H1 (cell line): ENCODE data around the gene SLC17A5. TPM values are rescaled to one million over a fixed set of nuclear protein-coding genes. Genes with fewer than 3 reads are reported as not detected.
"Not testable (repeated sequence)": the region's sequence is repeated elsewhere in the genome, so short reads cannot be mapped to it uniquely, and the experiment has no call there.

ENCODE experiments used
- CTCF ChIA-PET: fragments of 300-600 bp; sonication (Branson Sonifier 250); formaldehyde crosslinking; loops from one replicate; lab custom pipeline; 2021; ENCODE audit not compliant: partially characterized antibody; lab: Charles Lee
- POLR2A ChIA-PET: fragments of 300-600 bp; sonication (Branson Sonifier 250); formaldehyde crosslinking; loops from one replicate; lab custom pipeline; 2021; ENCODE audit warnings: inconsistent platforms; ENCODE audit not compliant: partially characterized antibody; lab: Charles Lee
- DNase-seq, 2 experiments: peaks; one replicate each; pipeline versions ENCODE4 v3.0.0 to v3.0.0-alpha.2; 2010 to 2022; ENCODE audit warnings: low spot score in 2 of 2, low read depth in 1 of 2, mixed read lengths in 1 of 2
- FAIRE-seq: peaks from 2 replicates; lab custom pipeline; 2011; peaks lifted over from hg19 to GRCh38; lab: Jason Lieb, UNC
- H2AFZ ChIP-seq: 2 replicates; pipeline ENCODE4 v1.8.1; 2012; ENCODE audit warnings: low read length, inconsistent platforms
- H2AK5ac ChIP-seq: 2 replicates; pipeline ENCODE4 v1.6.1; 2013; ENCODE audit warnings: low read depth, low read length
- H2BK120ac ChIP-seq: replicated peaks from 2 replicates; pipeline ENCODE3; 2013; ENCODE audit warnings: low read depth, low read length, inconsistent platforms
- H2BK12ac ChIP-seq: 2 replicates; pipeline ENCODE4 v1.6.1; 2013; ENCODE audit warnings: low read depth, low read length
- H2BK15ac ChIP-seq: 2 replicates; pipeline ENCODE4 v1.6.1; 2013; ENCODE audit warnings: low read length
- H2BK20ac ChIP-seq: 2 replicates; pipeline ENCODE4 v1.6.1; 2013; ENCODE audit warnings: low read length
- H2BK5ac ChIP-seq: 2 replicates; pipeline ENCODE4 v1.6.1; 2013; ENCODE audit warnings: low read depth, low read length
- H3K14ac ChIP-seq: 2 replicates; pipeline ENCODE4 v1.6.1; 2013; ENCODE audit warnings: inconsistent platforms; ENCODE audit not compliant: insufficient read length
- H3K18ac ChIP-seq: 2 replicates; pipeline ENCODE4 v1.6.1; 2013; ENCODE audit warnings: low read length; ENCODE audit errors: extremely low read depth
- H3K23ac ChIP-seq: 2 replicates; pipeline ENCODE4 v1.6.1; 2013; ENCODE audit warnings: inconsistent platforms; ENCODE audit not compliant: insufficient read length
- H3K23me2 ChIP-seq: 2 replicates; pipeline ENCODE4 v1.6.1; 2013; ENCODE audit warnings: low read depth, low read length
- H3K27ac ChIP-seq: 2 replicates; pipeline ENCODE4 v1.6.1; 2011; ENCODE audit warnings: low read depth, low read length, inconsistent platforms
- H3K27me3 ChIP-seq, 4 experiments: replicated peaks in 1 of 4; 1 replicate in 1 of 4; 2 replicates in 3 of 4; pipeline versions ENCODE4 v1.6.1 to v1.8.1; 2011 to 2013; ENCODE audit warnings: low read length in 3 of 4, mild to moderate bottlenecking in 3 of 4, inconsistent platforms in 2 of 4, mixed read lengths in 2 of 4, moderate library complexity in 1 of 4; ENCODE audit not compliant: control insufficient read depth in 3 of 4, insufficient read depth in 3 of 4; ENCODE audit errors: extremely low read depth in 1 of 4
- H3K36me3 ChIP-seq, 4 experiments: 2 replicates each; pipeline versions ENCODE4 v1.6.1 to v1.8.1; 2011 to 2013; ENCODE audit warnings: mild to moderate bottlenecking in 4 of 4, low read length in 3 of 4, moderate library complexity in 2 of 4, control low read depth in 1 of 4, inconsistent platforms in 1 of 4; ENCODE audit not compliant: insufficient read depth in 4 of 4, control insufficient read depth in 2 of 4
- H3K4ac ChIP-seq: replicated peaks from 2 replicates; pipeline ENCODE3; 2013; ENCODE audit warnings: low read length, low read depth, mixed read lengths, inconsistent platforms; ENCODE audit not compliant: insufficient read length
- H3K4me1 ChIP-seq, 4 experiments: replicated peaks in 1 of 4; 1 replicate in 1 of 4; 2 replicates in 3 of 4; pipeline versions ENCODE4 v1.6.1 to v1.8.1; 2011 to 2013; ENCODE audit warnings: low read length in 3 of 4, inconsistent platforms in 2 of 4, mixed read lengths in 1 of 4; ENCODE audit not compliant: insufficient read depth in 4 of 4, control insufficient read depth in 3 of 4
- H3K4me2 ChIP-seq, 2 experiments: 2 replicates each; pipeline versions ENCODE4 v1.6.1 to v1.8.1; 2011 to 2013; ENCODE audit warnings: low read depth in 2 of 2, low read length in 2 of 2, control low read depth in 1 of 2, inconsistent platforms in 1 of 2, mild to moderate bottlenecking in 1 of 2; ENCODE audit not compliant: insufficient read depth in 1 of 2
- H3K4me3 ChIP-seq, 4 experiments: fragments of 200-600, 300-600 bp in 1 of 4; sonication (generic), shearing (Covaris generic), sonication (Bioruptor Twin) in 1 of 4; 2 replicates each; pipeline versions ENCODE4 v1.5.1 to v1.8.1; 2011 to 2016; ENCODE audit warnings: low read length in 4 of 4, low read depth in 3 of 4, control low read depth in 2 of 4, inconsistent platforms in 2 of 4, mild to moderate bottlenecking in 2 of 4, mixed read lengths in 1 of 4, moderate library complexity in 1 of 4; ENCODE audit not compliant: insufficient read depth in 2 of 4; ENCODE audit errors: extremely low read depth in 1 of 4
- H3K56ac ChIP-seq: replicated peaks from 2 replicates; pipeline ENCODE3; 2013; ENCODE audit warnings: low read depth, mild to moderate bottlenecking, mixed read lengths, low read length, inconsistent platforms; ENCODE audit not compliant: insufficient read length
- H3K79me1 ChIP-seq: 2 replicates; pipeline ENCODE4 v1.6.1; 2013; ENCODE audit warnings: low read depth, low read length, control low read depth
- H3K79me2 ChIP-seq, 2 experiments: 2 replicates each; pipeline versions ENCODE4 v1.6.1 to v1.8.1; 2012 to 2013; ENCODE audit warnings: low read length in 2 of 2, mild to moderate bottlenecking in 2 of 2, inconsistent platforms in 1 of 2; ENCODE audit not compliant: insufficient read depth in 2 of 2, control insufficient read depth in 1 of 2
- H3K9ac ChIP-seq, 4 experiments: replicated peaks in 1 of 4; 1 replicate in 1 of 4; 2 replicates in 3 of 4; pipeline versions ENCODE4 v1.6.1 to v1.8.1; 2011 to 2013; ENCODE audit warnings: low read depth in 3 of 4, low read length in 3 of 4, control low read depth in 2 of 4, mild to moderate bottlenecking in 2 of 4, moderate library complexity in 2 of 4, inconsistent platforms in 1 of 4; ENCODE audit errors: extremely low read depth in 1 of 4
- H3K9me3 ChIP-seq, 2 experiments: 2 replicates each; pipeline versions ENCODE4 v1.6.1 to v1.8.1; 2012 to 2013; ENCODE audit warnings: mild to moderate bottlenecking in 2 of 2, moderate library complexity in 2 of 2, control low read depth in 1 of 2, inconsistent platforms in 1 of 2, low read depth in 1 of 2, low read length in 1 of 2, mixed read lengths in 1 of 2; ENCODE audit not compliant: insufficient read depth in 2 of 2
- H4K20me1 ChIP-seq, 2 experiments: replicated peaks in 1 of 2; 2 replicates each; pipeline versions ENCODE3 to v1.8.1; 2011 to 2013; ENCODE audit warnings: inconsistent platforms in 2 of 2, low read length in 2 of 2, mild to moderate bottlenecking in 1 of 2; ENCODE audit not compliant: insufficient read depth in 2 of 2, control insufficient read depth in 1 of 2
- H4K5ac ChIP-seq: 2 replicates; pipeline ENCODE4 v1.6.1; 2013; ENCODE audit warnings: low read length, low read depth, mixed read lengths, inconsistent platforms; ENCODE audit not compliant: insufficient read length
- H4K8ac ChIP-seq: 2 replicates; pipeline ENCODE4 v1.8.0; 2013; ENCODE audit warnings: mild to moderate bottlenecking, moderate library complexity, low read length, inconsistent platforms; ENCODE audit not compliant: insufficient read depth; ENCODE audit errors: extremely low read depth
- H4K91ac ChIP-seq: replicated peaks from 2 replicates; pipeline ENCODE3; 2013; ENCODE audit warnings: low read length, mixed read lengths, inconsistent platforms; ENCODE audit not compliant: insufficient read length
- CTBP2 ChIP-seq: IDR thresholded peaks from 2 replicates; pipeline ENCODE4 v1.7.0; 2011; ENCODE audit warnings: borderline replicate concordance, mild to moderate bottlenecking, moderate library complexity, mixed read lengths, low read length; ENCODE audit not compliant: insufficient read depth, insufficient read length
- CTCF ChIP-seq, 3 experiments: IDR thresholded peaks; 1 replicate in 2 of 3; 2 replicates in 1 of 3; pipeline versions ENCODE4 v1.5.1 to v1.6.1; 2011; ENCODE audit warnings: low read length in 3 of 3, mild to moderate bottlenecking in 3 of 3, inconsistent platforms in 2 of 3, low read depth in 1 of 3, moderate library complexity in 1 of 3; ENCODE audit not compliant: insufficient read depth in 1 of 3; ENCODE audit errors: control extremely low read depth in 1 of 3
- WGBS, 2 experiments: shearing (Covaris generic) in 1 of 2; methylation state at CpG; one replicate each; pipeline versions ENCODE4 v1.1.6 to v1.1.7; 2013 to 2015; ENCODE audit warnings: low lambda C conversion rate in 2 of 2, mixed read lengths in 2 of 2, inconsistent platforms in 1 of 2, low coverage in 1 of 2, missing lambda C conversion rate in 1 of 2; ENCODE audit not compliant: insufficient replicate concordance in 2 of 2, insufficient coverage in 1 of 2, insufficient read length in 1 of 2; ENCODE audit errors: extremely low coverage in 1 of 2, missing lambda C conversion rate in 1 of 2; 5-methylcytosine and 5-hydroxymethylcytosine counted together
- polyA plus RNA-seq, 7 experiments: library from polyadenylated mRNA; depleted of rRNA in 3 of 7; stranded (reverse) in 5 of 7; unstranded in 2 of 7; fragments of >200 nt in 5 of 7; fragments of 200-250 nt in 2 of 7; gene quantifications; 1 replicate in 5 of 7; 2 replicates in 1 of 7; 4 replicates in 1 of 7; pipeline versions ENCODE4 v1.2.1 to v1.2.3, GENCODE V29; 2011 to 2013; ENCODE audit warnings: missing spikeins in 2 of 7, mixed read lengths in 2 of 7
- total RNA-seq: library from RNA; stranded (reverse); fragmentation: NEBNext Ultra II Directional; extraction: Animal tissue kit (Norgen Biotek cat#: 25700); gene quantifications from 2 replicates; pipeline ENCODE4 v1.2.1, GENCODE V29; 2021

Gene SLC17A5
- total and polyA plus RNA-seq, 2 of the 8 experiments (the other 6 are each of a cell fraction or from before 2014, with no cell fraction given): 11.0 to 11.9 TPM

- TF ChIP-seq CTCF (IDR thresholded peaks at IDR 0.05; ENCODE audit: control extremely low read depth in 1 of 3, insufficient read depth in 1 of 3, low read depth in 1 of 3, low read length in 3 of 3) (no peak), CTBP2 (no peak)
These were observed 26.6 kb upstream of the SLC17A5 start (continued) for GRCh38 chr6:73680289-73680918.

GRCh38 chr6:73679846-73680245 is 26.1 kb upstream of the SLC17A5 start:
- not testable (repeated sequence) for H3K4me1 ChIP-seq, H4K91ac ChIP-seq, H3K14ac ChIP-seq, H4K20me1 ChIP-seq, H2AFZ ChIP-seq, H3K23ac ChIP-seq, H3K27ac ChIP-seq, H4K5ac ChIP-seq, H3K4ac ChIP-seq, H3K79me2 ChIP-seq, H3K27me3 ChIP-seq, H3K9me3 ChIP-seq, H2BK12ac ChIP-seq, H2BK5ac ChIP-seq, H3K18ac ChIP-seq, H3K79me1 ChIP-seq, H3K56ac ChIP-seq, H2AK5ac ChIP-seq, H3K4me3 ChIP-seq, FAIRE-seq, H3K36me3 ChIP-seq, H3K9ac ChIP-seq, H3K4me2 ChIP-seq, H4K8ac ChIP-seq, H2BK20ac ChIP-seq, H3K23me2 ChIP-seq, H2BK15ac ChIP-seq, H2BK120ac ChIP-seq, DNase-seq
- ChIA-PET CTCF (interaction anchor here (1.2 kb wide), 2 partner anchors 20 to 353 kb away, joined by 3 read pairs; no protein-coding TSS in a partner anchor), POLR2A (interaction anchor here (0.9 to 1.0 kb wide), 2 partner anchors 158 to 166 kb away, joined by 3 read pairs; no protein-coding TSS in a partner anchor)
- 94% methylated on average over 5 of the region's 5 CpGs; no CpG with 5 or more reads in 1 of the 2 experiments for WGBS, 2 experiments
